Cardiac muscle cell (in vitro differentiated cells and primary cell): ENCODE results near the gene ZNF438. TPM values are rescaled to one million over a fixed set of nuclear protein-coding genes. Genes with fewer than 3 reads are reported as not detected.

Experiments
- DNase-seq, 2 donors: peaks; one replicate each; pipeline versions ENCODE4 v3.0.0 to v3.0.0-alpha.2; 2010 to 2017; ENCODE audit warnings: low read depth in 1 of 2, low spot score in 1 of 2
- H3K27ac ChIP-seq: fragments of 200-600 bp; sonication (generic); 2 replicates; pipeline ENCODE4 v1.5.1; 2016
- H3K27me3 ChIP-seq: fragments of 200-600 bp; sonication (generic); 2 replicates; pipeline ENCODE4 v1.6.0; 2016; ENCODE audit warnings: control low read depth
- H3K36me3 ChIP-seq: fragments of 200-600 bp; sonication (generic); 2 replicates; pipeline ENCODE4 v1.5.1; 2016; ENCODE audit warnings: control low read depth
- H3K4me1 ChIP-seq: fragments of 200-600 bp; sonication (generic); 2 replicates; pipeline ENCODE4 v1.8.1; 2017; ENCODE audit warnings: low read depth, mild to moderate bottlenecking, mixed run types
- H3K4me3 ChIP-seq: fragments of 200-600 bp; sonication (generic); 2 replicates; pipeline ENCODE4 v1.5.1; 2016; ENCODE audit warnings: mild to moderate bottlenecking
- H3K9me3 ChIP-seq: fragments of 200-600 bp; sonication (generic); 2 replicates; pipeline ENCODE4 v1.5.1; 2017; ENCODE audit warnings: low read depth, mild to moderate bottlenecking, control low read depth
- polyA plus RNA-seq: library from polyadenylated mRNA; unstranded; fragments of >200 nt; fragmentation: Nextera tagmentation; extraction: Ambion mirVana; gene quantifications from 2 replicates; pipeline ENCODE4 v1.2.1, GENCODE V29; 2016
- total RNA-seq: library from RNA; depleted of rRNA; stranded (reverse); fragments of >200 nt; gene quantifications from 2 replicates; pipeline ENCODE4 v1.2.3, GENCODE V29; 2016
- TF ChIP-seq, protein P1 (sequence below): IDR thresholded peaks from 2 replicates; pipeline ENCODE4 v1.5.1; 2012; ENCODE audit warnings: low read depth, mild to moderate bottlenecking, low read length

The ZNF438 gene
- total and polyA plus RNA-seq, 2 experiments from 2014 or later = 2.9 to 6.0 TPM

DNA sequence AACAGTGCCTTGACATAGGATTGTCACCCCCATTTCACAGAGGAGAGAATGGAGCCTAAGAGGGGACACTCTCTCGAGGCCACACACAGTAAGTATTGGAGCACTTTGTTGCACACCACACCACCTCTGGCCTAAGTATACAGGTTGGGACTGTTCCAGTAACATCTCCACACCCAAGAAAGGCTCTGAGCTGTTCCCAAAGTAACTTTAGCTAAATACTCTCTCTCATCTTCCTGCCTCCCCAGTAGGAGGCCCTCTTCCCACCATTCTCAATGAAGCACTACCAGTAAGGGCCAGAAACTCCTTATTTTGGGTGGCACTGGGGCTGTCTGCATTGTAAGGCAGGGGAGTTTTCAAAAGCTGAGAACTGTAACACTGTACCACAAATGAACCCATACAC lies 189.5 kb downstream of the ZNF438 start:
- TF ChIP-seq, protein P1, sequence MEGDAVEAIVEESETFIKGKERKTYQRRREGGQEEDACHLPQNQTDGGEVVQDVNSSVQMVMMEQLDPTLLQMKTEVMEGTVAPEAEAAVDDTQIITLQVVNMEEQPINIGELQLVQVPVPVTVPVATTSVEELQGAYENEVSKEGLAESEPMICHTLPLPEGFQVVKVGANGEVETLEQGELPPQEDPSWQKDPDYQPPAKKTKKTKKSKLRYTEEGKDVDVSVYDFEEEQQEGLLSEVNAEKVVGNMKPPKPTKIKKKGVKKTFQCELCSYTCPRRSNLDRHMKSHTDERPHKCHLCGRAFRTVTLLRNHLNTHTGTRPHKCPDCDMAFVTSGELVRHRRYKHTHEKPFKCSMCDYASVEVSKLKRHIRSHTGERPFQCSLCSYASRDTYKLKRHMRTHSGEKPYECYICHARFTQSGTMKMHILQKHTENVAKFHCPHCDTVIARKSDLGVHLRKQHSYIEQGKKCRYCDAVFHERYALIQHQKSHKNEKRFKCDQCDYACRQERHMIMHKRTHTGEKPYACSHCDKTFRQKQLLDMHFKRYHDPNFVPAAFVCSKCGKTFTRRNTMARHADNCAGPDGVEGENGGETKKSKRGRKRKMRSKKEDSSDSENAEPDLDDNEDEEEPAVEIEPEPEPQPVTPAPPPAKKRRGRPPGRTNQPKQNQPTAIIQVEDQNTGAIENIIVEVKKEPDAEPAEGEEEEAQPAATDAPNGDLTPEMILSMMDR = peak; percentile 9

DNA sequence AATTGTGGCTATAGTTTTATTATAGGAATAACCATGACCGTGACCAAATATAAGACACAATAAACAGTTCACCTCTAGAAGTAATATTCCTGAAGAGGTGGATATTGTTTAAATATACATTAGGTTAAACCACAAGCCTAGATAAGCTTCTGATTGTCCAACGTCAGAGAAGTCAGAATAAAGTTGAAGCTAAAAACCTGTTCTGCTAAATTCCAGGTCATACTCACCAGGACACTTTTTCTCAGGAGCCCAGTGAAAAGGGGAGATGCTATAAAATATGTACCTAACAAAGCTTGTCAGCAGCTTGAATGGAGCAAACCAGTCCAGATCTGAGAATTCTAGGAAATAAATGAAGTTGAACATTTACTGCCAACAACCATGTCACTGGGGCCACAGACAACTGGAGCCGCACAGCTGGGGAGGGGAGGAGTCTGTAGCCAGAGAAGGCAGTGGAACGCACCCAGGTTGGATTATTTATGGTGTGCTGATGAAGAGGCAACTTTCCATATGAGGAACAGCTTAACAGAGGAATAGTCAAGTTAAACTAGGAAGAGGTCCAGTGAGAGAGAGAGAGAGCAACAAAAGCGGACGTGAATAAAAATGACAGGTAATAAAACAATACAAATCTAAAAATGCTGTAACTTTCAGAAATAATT lies 191.1 kb downstream of the ZNF438 start:
- H3K36me3 ChIP-seq = no peaks in the 10 kb centered on the region
- H3K9me3 ChIP-seq = no peaks in the 10 kb centered on the region
- H3K27ac ChIP-seq = no peak overlapping the region
- no peaks in the 10 kb centered on the region for H3K4me1 ChIP-seq
- no peak overlapping the region for H3K4me3 ChIP-seq
- DNase-seq = peak in 1 of 2 donors; percentile 18
- H3K27me3 ChIP-seq = no peaks in the 10 kb centered on the region
- TF ChIP-seq, protein P1 = no peak

More for the DNA sequence above, 189.5 kb downstream of the ZNF438 start:
- Histone ChIP-seq H3K27ac (no peak overlapping the region), H3K4me3 (no peak overlapping the region), H3K36me3 (no peaks in the 10 kb centered on the region), H3K9me3 (no peaks in the 10 kb centered on the region), H3K4me1 (no peaks in the 10 kb centered on the region), H3K27me3 (no peaks in the 10 kb centered on the region)
- DNase-seq = no peak

DNA sequence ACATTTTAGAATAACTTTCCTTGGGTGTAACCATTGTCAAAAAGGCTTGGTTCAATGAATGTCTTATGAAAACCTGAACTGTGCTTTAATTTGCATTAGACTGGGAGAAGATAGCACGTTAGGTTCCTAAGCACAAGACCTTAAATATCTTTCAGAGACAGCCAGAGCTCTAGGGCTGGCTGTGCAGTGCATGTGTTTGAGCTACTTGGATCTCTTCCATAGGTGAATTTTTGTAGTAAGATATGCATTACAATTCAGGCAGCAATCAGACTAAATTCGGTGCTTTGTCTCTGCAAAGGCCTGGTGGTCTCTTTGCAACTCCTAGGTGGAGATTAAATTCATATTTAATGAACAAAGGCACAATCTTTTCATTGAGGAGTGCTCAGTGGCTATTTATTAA lies 192.0 kb downstream of the ZNF438 start:
- Histone ChIP-seq H3K4me3 (no peak overlapping the region), H3K36me3 (no peaks in the 10 kb centered on the region), H3K27ac (no peak overlapping the region), H3K27me3 (no peaks in the 10 kb centered on the region), H3K4me1 (peaks cover 1% of the 10 kb centered on the region), H3K9me3 (no peaks in the 10 kb centered on the region)
- peak in 1 of 2 donors; percentile 33 for DNase-seq
- TF ChIP-seq, protein P1 = no peak

DNA sequence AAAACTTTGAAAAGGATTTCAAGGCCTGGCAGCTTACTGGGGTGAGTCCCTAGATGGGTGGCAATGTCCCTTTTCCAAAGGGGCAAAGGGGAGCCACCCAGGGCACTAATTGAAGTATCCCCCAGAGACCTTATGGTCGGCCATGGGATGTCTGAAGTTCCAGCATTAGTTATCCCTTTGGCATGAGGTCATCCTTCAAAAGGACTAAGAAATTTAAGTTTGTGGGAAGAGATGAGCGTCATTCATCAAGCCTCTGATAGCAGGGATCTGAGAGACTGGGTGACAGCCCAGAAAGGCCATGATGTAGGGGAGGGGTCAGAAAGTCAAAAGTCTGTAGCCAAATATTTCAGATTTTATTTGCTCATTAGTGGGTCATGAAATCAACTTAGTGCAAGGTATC lies 195.3 kb downstream of the ZNF438 start:
- Histone ChIP-seq H3K36me3 (no peaks in the 10 kb centered on the region), H3K9me3 (no peaks in the 10 kb centered on the region), H3K4me1 (peaks cover 6% of the 10 kb centered on the region), H3K4me3 (no peak overlapping the region), H3K27me3 (no peaks in the 10 kb centered on the region), H3K27ac (no peak overlapping the region)
- TF ChIP-seq, protein P1 = no peak
- DNase-seq = no peak

DNA sequence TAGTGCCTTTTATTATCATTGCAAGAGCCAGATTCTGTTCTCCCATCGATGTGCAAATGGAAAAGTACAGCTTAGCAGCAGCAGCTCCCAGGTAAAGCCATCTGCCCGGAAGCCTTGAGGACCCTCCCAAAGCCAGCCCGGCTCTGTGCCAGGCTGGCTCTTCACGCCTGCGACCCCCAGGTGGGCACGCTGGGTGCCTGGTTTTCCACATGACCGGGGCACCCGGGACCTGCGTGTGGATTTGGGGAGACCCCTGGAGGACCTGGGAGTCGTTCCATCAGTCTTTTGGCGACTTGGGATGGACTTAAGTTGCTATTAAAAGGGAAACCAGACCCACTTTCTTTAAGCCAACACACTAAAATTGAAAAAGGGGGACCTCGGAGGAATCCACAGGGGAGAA lies 196.5 kb downstream of the ZNF438 start:
- no peaks in the 10 kb centered on the region for H3K9me3 ChIP-seq
- H3K27ac ChIP-seq = no peak overlapping the region
- TF ChIP-seq, protein P1 = no peak
- DNase-seq = no peak
- H3K27me3 ChIP-seq = no peaks in the 10 kb centered on the region
- H3K4me1 ChIP-seq = peaks cover 10% of the 10 kb centered on the region
- H3K36me3 ChIP-seq = no peaks in the 10 kb centered on the region
- H3K4me3 ChIP-seq = no peak overlapping the region
